DND-41 (cell line): ENCODE data around the gene OVOL1.

ENCODE experiments used
- ATAC-seq: fragments of 200-7000 bp; cut with Tn5 transposase; 3 replicates; pipeline ENCODE4 v1.9.1; 2021; ENCODE audit warnings: low read depth; ENCODE audit not compliant: insufficient read depth
- DNase-seq: peaks from one replicate; pipeline ENCODE4 v3.0.0-alpha.2; 2020
- H2AFZ ChIP-seq: 2 replicates; pipeline ENCODE4 v1.6.0; 2012; ENCODE audit warnings: low read depth, low read length
- H3K27ac ChIP-seq: 2 replicates; pipeline ENCODE4 v1.5.1; 2012; ENCODE audit warnings: low read length, inconsistent platforms
- H3K27me3 ChIP-seq: fragments of 200-600 bp; sonication (generic); 2 replicates; pipeline ENCODE4 v1.6.0; 2012; ENCODE audit warnings: low read length, mild to moderate bottlenecking, inconsistent platforms; ENCODE audit not compliant: insufficient read depth, poor library complexity
- H3K36me3 ChIP-seq: 2 replicates; pipeline ENCODE4 v1.5.1; 2012; ENCODE audit warnings: low read length, inconsistent platforms; ENCODE audit not compliant: insufficient read depth
- H3K4me1 ChIP-seq: 2 replicates; pipeline ENCODE4 v1.5.1; 2012; ENCODE audit warnings: mild to moderate bottlenecking, low read length; ENCODE audit not compliant: insufficient read depth
- H3K4me2 ChIP-seq: 2 replicates; pipeline ENCODE4 v1.6.0; 2012; ENCODE audit warnings: mild to moderate bottlenecking, moderate library complexity, low read length, inconsistent platforms; ENCODE audit not compliant: insufficient read depth
- H3K4me3 ChIP-seq, 2 experiments: fragments of 200-600 bp in 1 of 2; shearing (Covaris generic) in 1 of 2; 2 replicates each; pipeline ENCODE4 v1.5.1; 2012 to 2016; ENCODE audit warnings: inconsistent platforms in 2 of 2, low read length in 2 of 2, mild to moderate bottlenecking in 2 of 2, low read depth in 1 of 2, moderate library complexity in 1 of 2
- H3K79me2 ChIP-seq: 2 replicates; pipeline ENCODE4 v1.6.0; 2012; ENCODE audit warnings: low read length, inconsistent platforms; ENCODE audit not compliant: insufficient read depth
- H3K9ac ChIP-seq: 2 replicates; pipeline ENCODE4 v1.6.0; 2012; ENCODE audit warnings: low read depth, mild to moderate bottlenecking, inconsistent platforms, low read length, moderate library complexity
- H3K9me3 ChIP-seq: 2 replicates; pipeline ENCODE4 v1.5.1; 2012; ENCODE audit warnings: low read length, moderate library complexity, mild to moderate bottlenecking, inconsistent platforms; ENCODE audit not compliant: insufficient read depth, severe bottlenecking
- H4K20me1 ChIP-seq: 2 replicates; pipeline ENCODE4 v1.6.0; 2012; ENCODE audit warnings: low read length; ENCODE audit not compliant: insufficient read depth
- EZH2 ChIP-seq: IDR thresholded peaks from 3 replicates; pipeline ENCODE4 v1.6.1; 2012; ENCODE audit warnings: borderline replicate concordance, low read depth, mild to moderate bottlenecking, moderate library complexity, low read length, inconsistent platforms; ENCODE audit not compliant: severe bottlenecking
- TF ChIP-seq, protein P1 (sequence below): IDR thresholded peaks from 2 replicates; pipeline ENCODE4 v1.5.1; 2012; ENCODE audit warnings: borderline replicate concordance, low read length, moderate library complexity, mild to moderate bottlenecking; ENCODE audit not compliant: poor library complexity, severe bottlenecking; ENCODE audit errors: extremely low read depth

The OVOL1 gene

DNA sequence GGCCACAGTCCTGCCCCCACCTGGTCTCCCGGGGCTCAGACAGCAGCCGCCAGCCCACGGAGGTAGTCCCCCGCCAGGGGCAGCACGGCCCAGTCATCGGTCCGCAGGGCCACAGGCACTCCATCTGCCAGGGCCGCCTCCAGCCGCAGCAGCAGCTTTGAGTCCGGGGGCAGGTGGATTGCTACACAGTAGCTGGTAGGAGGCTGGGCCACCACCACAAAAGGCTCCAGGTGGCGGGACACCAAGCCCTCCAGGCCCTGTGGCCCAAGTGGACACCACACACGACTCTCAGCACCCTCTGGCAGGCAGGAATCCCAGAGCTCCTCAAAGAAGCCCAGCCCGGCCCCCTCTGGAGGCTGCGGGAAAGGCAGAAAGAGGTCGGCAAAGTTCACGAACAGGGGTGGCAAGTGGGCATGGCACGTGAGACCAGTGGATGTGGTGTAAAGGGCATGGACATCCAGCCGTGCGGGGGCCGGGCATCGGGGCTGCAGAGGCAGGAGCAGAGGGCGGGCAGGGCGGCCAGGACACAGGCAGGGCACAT is 9.0 kb upstream of the OVOL1 start:
- Histone ChIP-seq H2AFZ (no peak overlapping the region), H3K79me2 (peaks cover 19% of the 10 kb centered on the region), H4K20me1 (peaks cover 40% of the 10 kb centered on the region), H3K27ac (no peak overlapping the region), H3K4me3 (no peak overlapping the region), H3K4me2 (no peak overlapping the region), H3K36me3 (peaks cover 32% of the 10 kb centered on the region), H3K9ac (no peak overlapping the region), H3K9me3 (no peaks in the 10 kb centered on the region), H3K4me1 (peaks cover 26% of the 10 kb centered on the region), H3K27me3 (no peaks in the 10 kb centered on the region)
- DNase-seq (no peak), ATAC-seq (no peak)
- TF ChIP-seq EZH2: no peak

DNA sequence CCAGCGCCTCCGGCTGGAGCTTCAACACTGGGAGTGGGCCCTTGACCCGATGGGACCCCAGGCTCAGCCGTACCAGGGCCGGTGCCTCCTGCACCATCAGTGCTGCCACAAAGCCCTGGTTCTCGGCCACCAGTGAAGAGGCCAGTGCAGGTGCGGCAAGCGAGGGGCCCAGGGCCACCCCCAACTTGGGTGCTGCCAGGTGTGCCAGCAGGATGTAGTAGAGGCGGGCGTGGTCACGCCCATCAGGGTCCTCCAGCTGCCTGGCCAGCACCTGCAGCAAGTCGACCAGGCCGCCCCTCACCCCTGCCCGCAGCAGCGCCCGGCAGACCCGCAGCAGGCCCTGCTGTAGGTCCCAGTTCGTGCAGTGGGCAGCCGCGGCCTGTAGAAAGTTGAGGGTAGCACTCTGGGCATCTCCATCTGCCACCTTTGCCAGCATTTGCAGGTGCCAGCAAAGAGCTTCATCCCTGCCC is 8.4 kb upstream of the OVOL1 start:
- Histone ChIP-seq H3K4me1 (peaks cover 26% of the 10 kb centered on the region), H3K36me3 (peaks cover 32% of the 10 kb centered on the region), H3K27me3 (no peaks in the 10 kb centered on the region), H4K20me1 (peaks cover 40% of the 10 kb centered on the region), H3K79me2 (peaks cover 19% of the 10 kb centered on the region), H3K4me3 (no peak overlapping the region), H3K27ac (no peak overlapping the region), H3K9ac (no peak overlapping the region), H2AFZ (no peak overlapping the region), H3K4me2 (peak overlapping the region; percentile 21; the same call in 1 of the 2 replicates), H3K9me3 (no peaks in the 10 kb centered on the region)
- no peak for DNase-seq
- TF ChIP-seq, protein P1, sequence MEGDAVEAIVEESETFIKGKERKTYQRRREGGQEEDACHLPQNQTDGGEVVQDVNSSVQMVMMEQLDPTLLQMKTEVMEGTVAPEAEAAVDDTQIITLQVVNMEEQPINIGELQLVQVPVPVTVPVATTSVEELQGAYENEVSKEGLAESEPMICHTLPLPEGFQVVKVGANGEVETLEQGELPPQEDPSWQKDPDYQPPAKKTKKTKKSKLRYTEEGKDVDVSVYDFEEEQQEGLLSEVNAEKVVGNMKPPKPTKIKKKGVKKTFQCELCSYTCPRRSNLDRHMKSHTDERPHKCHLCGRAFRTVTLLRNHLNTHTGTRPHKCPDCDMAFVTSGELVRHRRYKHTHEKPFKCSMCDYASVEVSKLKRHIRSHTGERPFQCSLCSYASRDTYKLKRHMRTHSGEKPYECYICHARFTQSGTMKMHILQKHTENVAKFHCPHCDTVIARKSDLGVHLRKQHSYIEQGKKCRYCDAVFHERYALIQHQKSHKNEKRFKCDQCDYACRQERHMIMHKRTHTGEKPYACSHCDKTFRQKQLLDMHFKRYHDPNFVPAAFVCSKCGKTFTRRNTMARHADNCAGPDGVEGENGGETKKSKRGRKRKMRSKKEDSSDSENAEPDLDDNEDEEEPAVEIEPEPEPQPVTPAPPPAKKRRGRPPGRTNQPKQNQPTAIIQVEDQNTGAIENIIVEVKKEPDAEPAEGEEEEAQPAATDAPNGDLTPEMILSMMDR: no peak
- TF ChIP-seq EZH2: no peak
- no peak for ATAC-seq

DNA sequence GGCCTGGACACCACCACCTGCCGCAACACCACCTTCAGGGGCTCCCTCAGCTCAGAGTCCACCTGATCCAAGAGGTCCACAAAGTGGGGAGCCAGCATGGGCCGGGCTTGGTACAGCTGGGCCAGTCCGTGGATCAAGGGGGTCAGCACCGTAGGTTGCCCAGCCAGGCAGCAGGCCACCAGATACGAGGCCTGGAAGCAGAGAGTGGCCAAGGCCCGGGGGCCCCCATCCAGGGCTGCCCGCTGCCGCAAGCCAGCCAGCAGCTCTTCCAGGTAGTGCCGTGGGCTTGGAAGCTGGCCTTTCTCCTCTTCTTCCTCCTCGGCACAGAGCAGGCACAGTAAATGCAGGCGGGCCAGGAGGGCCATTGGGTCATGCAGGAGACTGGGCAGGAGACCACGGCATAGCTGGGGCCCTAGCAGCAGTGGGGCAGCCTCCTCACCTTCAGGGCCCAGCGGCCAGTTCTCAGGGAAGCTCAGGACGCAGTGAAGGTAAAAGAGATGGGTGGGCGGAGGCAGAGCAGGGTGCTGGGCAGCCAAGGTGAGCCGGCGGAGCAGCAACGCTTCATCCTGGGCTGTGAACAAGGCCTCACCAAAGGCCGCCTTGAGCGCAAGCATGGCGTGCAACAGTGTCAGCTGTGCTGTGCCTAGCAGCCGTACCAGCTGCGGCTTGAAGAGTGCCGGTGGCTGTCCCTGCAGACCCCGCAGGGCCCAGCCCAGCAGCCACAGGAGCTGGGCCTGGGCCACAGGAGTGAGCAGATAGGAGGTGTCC is 7.8 kb upstream of the OVOL1 start:
- Histone ChIP-seq H3K36me3 (peaks cover 32% of the 10 kb centered on the region), H3K4me1 (peaks cover 26% of the 10 kb centered on the region), H3K4me2 (peak overlapping the region; percentile 97), H3K27me3 (no peaks in the 10 kb centered on the region), H3K9ac (peak overlapping the region; percentile 93), H3K79me2 (peaks cover 19% of the 10 kb centered on the region), H2AFZ (no peak overlapping the region), H3K27ac (peak overlapping the region; percentile 28; the same call in 1 of the 2 replicates), H4K20me1 (peaks cover 40% of the 10 kb centered on the region), H3K9me3 (no peaks in the 10 kb centered on the region), H3K4me3 (peak overlapping the region in 1 of 2 experiments; percentile 97; a peak in 2 of 4 replicates)
- no peak for ATAC-seq
- no peak for DNase-seq
- no peak for TF ChIP-seq EZH2
- TF ChIP-seq, protein P1: no peak

DNA sequence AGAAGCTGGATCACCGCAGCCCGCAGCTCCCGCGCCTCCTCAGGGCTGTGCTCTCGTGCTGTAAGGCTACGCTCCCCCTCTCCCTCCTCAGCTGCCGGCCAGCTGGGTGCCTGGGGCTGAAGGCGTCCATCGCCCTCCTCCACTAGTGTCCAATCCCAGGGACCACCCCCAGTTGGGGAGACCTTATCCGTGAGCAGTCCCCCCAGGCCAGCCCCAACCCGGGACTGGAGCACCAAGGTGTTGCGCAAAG is 7.3 kb upstream of the OVOL1 start:
- H3K79me2 ChIP-seq: peaks cover 19% of the 10 kb centered on the region
- TF ChIP-seq, protein P1: no peak
- TF ChIP-seq EZH2: no peak

More for the DNA sequence above, 7.3 kb upstream of the OVOL1 start:
- peaks cover 32% of the 10 kb centered on the region for H3K36me3 ChIP-seq
- H3K27ac ChIP-seq: peak overlapping the region; percentile 28; the same call in 1 of the 2 replicates
- H3K4me2 ChIP-seq: peak overlapping the region; percentile 97
- no peak for DNase-seq
- no peak overlapping the region for H2AFZ ChIP-seq
- H3K9me3 ChIP-seq: no peaks in the 10 kb centered on the region
- peak overlapping the region; percentile 84 to 97; a peak in 3 of 4 replicates for H3K4me3 ChIP-seq
- no peaks in the 10 kb centered on the region for H3K27me3 ChIP-seq
- ATAC-seq: no peak
- H3K9ac ChIP-seq: peak overlapping the region; percentile 93
- H4K20me1 ChIP-seq: peaks cover 40% of the 10 kb centered on the region
- H3K4me1 ChIP-seq: peaks cover 26% of the 10 kb centered on the region
